ENCODE data around the gene FGD4.
A peak's percentile ranks its signal among the peaks of the same experiment; 100 is the strongest.

- TF ChIP-seq POLR2AphosphoS5 (IDR thresholded peaks at IDR 0.05; ENCODE audit: insufficient read depth, low read depth, low read length) = peak; percentile 72
- peak in 1 of 2 donors; percentile 21 for TF ChIP-seq CTCF (IDR thresholded peaks at IDR 0.05; ENCODE audit: extremely low read depth in 1 of 2, insufficient read depth in 1 of 2, low read depth in 1 of 2, low read length in 2 of 2)
These were observed 279.9 kb downstream of the FGD4 start, which contains the start of gene DNM1L for GRCh38 chr12:32679091-32679919.

All from endothelial cell of umbilical vein (primary cell).